Heart left ventricle (tissue), 16 donors: Measurements from ENCODE around the gene ZBTB3. TPM values are rescaled to one million over a fixed set of nuclear protein-coding genes. Genes with fewer than 3 reads are reported as not detected.
A peak's percentile ranks its signal among the peaks of the same experiment; 100 is the strongest.
"Not testable (repeated sequence)": the region's sequence is repeated elsewhere in the genome, so short reads cannot be mapped to it uniquely, and the experiment has no call there.

Source experiments
- ATAC-seq, 4 donors: fragments of 200-7000 bp; cut with Tn5 transposase; one replicate each; pipeline ENCODE4 v1.9.1; 2020 to 2022; ENCODE audit warnings: moderate library complexity in 4 of 4, mild to moderate bottlenecking in 3 of 4, moderate number of reproducible peaks in 1 of 4
- DNase-seq, 5 donors: peaks; one replicate each; pipeline ENCODE4 v3.0.0-alpha.2; 2020
- H3K27ac ChIP-seq, 12 donors: fragments of 200-600 bp; sonication (generic) in 4 of 12; one replicate each; pipeline versions ENCODE4 v1.5.0 to v1.8.0; 2016 to 2022; ENCODE audit warnings: mild to moderate bottlenecking in 2 of 12
- H3K27me3 ChIP-seq, 9 donors: fragments of 200-600 bp; sonication (generic) in 2 of 9; one replicate each; pipeline versions ENCODE4 v1.5.1 to v1.8.0; 2016 to 2022; ENCODE audit warnings: mild to moderate bottlenecking in 3 of 9
- H3K36me3 ChIP-seq, 9 donors: fragments of 200-600 bp; sonication (generic) in 2 of 9; one replicate each; pipeline versions ENCODE4 v1.5.0 to v1.8.0; 2018 to 2022; ENCODE audit warnings: mild to moderate bottlenecking in 2 of 9
- H3K4me1 ChIP-seq, 12 donors: fragments of 200-600 bp; sonication (generic) in 4 of 12; one replicate each; pipeline versions ENCODE4 v1.5.0 to v1.8.0; 2016 to 2022; ENCODE audit warnings: mild to moderate bottlenecking in 3 of 12
- H3K4me3 ChIP-seq, 12 donors: fragments of 200-600 bp; sonication (generic) in 4 of 12; one replicate each; pipeline versions ENCODE4 v1.5.0 to v1.8.0; 2017 to 2022; ENCODE audit warnings: mild to moderate bottlenecking in 9 of 12, moderate library complexity in 4 of 12
- H3K9me3 ChIP-seq, 12 donors: fragments of 200-600 bp; sonication (generic) in 4 of 12; one replicate each; pipeline versions ENCODE4 v1.5.0 to v1.8.0; 2016 to 2022; ENCODE audit warnings: mild to moderate bottlenecking in 1 of 12
- CTCF ChIP-seq, 12 donors: fragments of 200-600 bp; sonication (generic) in 4 of 12; IDR thresholded peaks; one replicate each; pipeline versions ENCODE4 v1.5.0 to v1.8.0; 2018 to 2022; ENCODE audit warnings: antibody characterized with exemption in 12 of 12, mild to moderate bottlenecking in 5 of 12
- POLR2A ChIP-seq, 2 donors: fragments of 450-650 bp; IDR thresholded peaks; one replicate each; pipeline ENCODE4 v1.6.1; 2017; ENCODE audit warnings: antibody characterized with exemption in 2 of 2, mild to moderate bottlenecking in 2 of 2, moderate library complexity in 2 of 2
- WGBS, 4 donors: extraction: QIAGEN DNeasy Blood & Tissue Kit in 2 of 4; methylation state at CpG; one replicate each; pipeline versions ENCODE4 v1.1.5 to v1.1.7; 2013 to 2018; 5-methylcytosine and 5-hydroxymethylcytosine counted together
- intact Hi-C, 10 donors: fragments of 100-400 bp; cut with DNase I; formaldehyde crosslinking; loops; one replicate each; pipeline versions ENCODE4 v1.11.1 to v1.14.2; 2022
- microRNA-seq, 4 donors: library from miRNA; unstranded; fragments of <30 nt; microRNA quantifications; one replicate each; pipeline versions ENCODE4 to v1.2.0, GENCODE V29; 2017 to 2020
- polyA plus RNA-seq, 2 donors: library from polyadenylated mRNA; stranded (reverse); fragments of 200-250 nt; gene quantifications; one replicate each; pipeline ENCODE4 v1.2.3, GENCODE V29; 2013
- total RNA-seq, 9 donors: library from RNA; depleted of rRNA in 2 of 9; stranded (reverse); fragments of >200 nt in 2 of 9; fragmentation: NEBNext Ultra II Directional in 3 of 9; extraction: Animal tissue kit (Norgen Biotek cat#: 25700) in 3 of 9; gene quantifications; one replicate each; pipeline versions ENCODE4 v1.1.0 to v1.2.4, GENCODE V29; 2016 to 2023
- donor health status: ischemic (EF 13 %, LVEDD 7.1; RV severe dilation, severe dysfunction).
- donor health status: healthy with polysubstance abuse.
- donor health status: DM: no; HTN: yes; CAD: no.
- donor health status: DM: no; HTN: no; CAD: no.
- donor health status: ischemic (EF 25% LVEDD 6.9; RV normal size, moderate dysfunction).
- donor health status: ischemic (EF 25% LVEDD 5.7; RV mildly dilated, moderate dysfunction).
- donor health status: healthy.
- donor health status: DM: yes; HTN: yes; CAD: no.
- donor health status: ischemic (EF 35%, LVEDD 5.7; RV mildly dilated, moderate dysfunction).
- donor health status: nonischemic (EF 11% LVEDD 7.7; RV severe dilation, severe dysfunction).
- donor health status: DM: yes; HTN: yes; CAD: no.
- donor health status: PGD.
- donor health status: ischemic (EF 29% LVEDD 5.4; RV normal size, mild dysfunction).
- donor health status: nonischemic (EF 23%, LVEDD 6.1; RV moderate dilation, normal function).

Gene ZBTB3
- total and polyA plus RNA-seq, 11 donors, result 3.5 to 16.6 (median 9.6) TPM

- Histone ChIP-seq H3K4me1 (peaks cover 0 to 61% (median 34%) of the 10 kb centered on the region in 12 donors), H3K27me3 (no peaks in the 10 kb centered on the region), H3K9me3 (no peaks in the 10 kb centered on the region), H3K27ac (peak overlapping the region; percentile 71 to 95 (median 88)), H3K36me3 (peaks cover 0 to 34% (median 18%) of the 10 kb centered on the region in 9 donors), H3K4me3 (peak overlapping the region; percentile 63 to 89 (median 78))
- TF ChIP-seq CTCF (IDR thresholded peaks at IDR 0.05), result no peak
- peak in 1 of 2 donors; percentile 60 for TF ChIP-seq POLR2A (IDR thresholded peaks at IDR 0.05)
- ATAC-seq (peak; percentile 65 to 90 (median 86)), DNase-seq (peak; percentile 94 to 98 (median 96))
- WGBS, 4 donors, result 1 to 12% (median 3%) methylated on average over 29 to 73 of the region's 73 CpGs
- intact Hi-C loops, result loop anchor here in 2 of 10 donors (2.0 to 5.0 kb wide), 3 partner anchors 23 to 39 kb away; partner anchors contain the start of genes C11orf98 (in 1 of the 2), CSKMT (in 1 of the 2), LBHD1 (in 1 of the 2) and UQCC3 (in 1 of the 2)
These were observed 47.8 kb downstream of the ZBTB3 start for GRCh38 chr11:62705880-62706849.

DNA sequence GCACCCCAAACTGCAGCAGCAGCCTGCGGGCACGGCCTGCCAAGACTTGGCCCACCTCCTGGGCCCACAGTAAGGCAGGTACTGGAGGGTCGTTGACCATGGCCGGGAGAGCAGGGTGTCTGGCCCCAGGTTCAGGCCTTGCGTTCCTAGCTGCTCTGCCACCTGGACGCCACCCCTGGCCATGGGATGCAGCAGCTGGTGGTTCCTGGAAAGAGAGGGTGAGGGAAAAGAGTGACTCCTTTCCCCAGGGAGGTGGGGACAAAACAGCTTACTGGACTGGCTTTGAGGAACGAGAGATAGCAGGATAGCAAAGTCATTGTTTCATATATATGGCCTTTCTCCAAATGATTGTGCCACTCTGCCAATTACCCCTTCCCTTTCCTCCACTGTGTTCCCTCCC is 48.5 kb downstream of the ZBTB3 start:
- WGBS, 4 donors, result 43 to 58% (median 51%) methylated on average over 7 of the region's 7 CpGs
- DNase-seq (no peak), ATAC-seq (no peak)
- Histone ChIP-seq H3K27me3 (no peaks in the 10 kb centered on the region), H3K4me1 (peaks cover 0 to 56% (median 31%) of the 10 kb centered on the region in 12 donors), H3K4me3 (peak overlapping the region; percentile 63 to 89 (median 78)), H3K27ac (peak overlapping the region; percentile 2 to 95 (median 87)), H3K9me3 (no peaks in the 10 kb centered on the region), H3K36me3 (peaks cover 0 to 34% (median 18%) of the 10 kb centered on the region in 9 donors)
- intact Hi-C loops, result loop anchor here in 2 of 10 donors (2.0 to 5.0 kb wide), 3 partner anchors 23 to 38 kb away; partner anchors contain the start of genes C11orf98 (in 1 of the 2), CSKMT (in 1 of the 2), LBHD1 (in 1 of the 2) and UQCC3 (in 1 of the 2)
- TF ChIP-seq POLR2A (IDR thresholded peaks at IDR 0.05) (no peak), CTCF (IDR thresholded peaks at IDR 0.05) (no peak)

GRCh38 chr11:62703921-62704320 is 50.0 kb downstream of the ZBTB3 start:
- not testable (repeated sequence) for H3K9me3 ChIP-seq, ATAC-seq, H3K27me3 ChIP-seq, H3K27ac ChIP-seq, H3K4me3 ChIP-seq, DNase-seq
- intact Hi-C loops, result loop anchor here in 1 of 10 donors (2.0 kb wide), 1 partner anchor 21 kb away; no protein-coding TSS in a partner anchor
- 85 to 99% (median 94%) methylated on average over 4 of the region's 4 CpGs for WGBS, 4 donors
- Histone ChIP-seq H3K4me1 (peaks cover 0 to 46% (median 24%) of the 10 kb centered on the region in 12 donors), H3K36me3 (peaks cover 0 to 37% (median 19%) of the 10 kb centered on the region in 9 donors)

GRCh38 chr11:62702246-62702645 is 51.7 kb downstream of the ZBTB3 start:
- no peak for ATAC-seq
- Histone ChIP-seq H3K36me3 (peaks cover 0 to 46% (median 19%) of the 10 kb centered on the region in 9 donors), H3K27ac (peak overlapping the region in 1 of 12 donors; percentile 51), H3K4me3 (no peak overlapping the region), H3K9me3 (no peaks in the 10 kb centered on the region), H3K4me1 (peaks cover 0 to 31% (median 15%) of the 10 kb centered on the region in 12 donors), H3K27me3 (no peaks in the 10 kb centered on the region)
- DNase-seq, result no peak
- WGBS, 4 donors, result 91 to 96% (median 94%) methylated on average over 11 of the region's 11 CpGs
- TF ChIP-seq CTCF (IDR thresholded peaks at IDR 0.05) (no peak), POLR2A (IDR thresholded peaks at IDR 0.05) (no peak)
- intact Hi-C loops, result no loop called here

Small RNA genes within 50 kb of the gene (microRNA-seq; reads per million reads assigned to microRNA genes)
- gene MIR6514 (0.77 to 4.3 (median 2.2) reads per million in 4 donors), gene MIR6748 (0 to 0.41 (median 0.10) reads per million in 4 donors)

Other genes starting within 250 kb of the ZBTB3 start
- gene AHNAK, start 207.4 kb downstream of the ZBTB3 start, total RNA-seq, result 100 to 1,000 TPM; 251 to 861 (median 409) TPM
- gene AHNAK, start 207.4 kb downstream of the ZBTB3 start, polyA plus RNA-seq, result 100 to 1,000 TPM in 1 of 2 donors, 10 to 100 TPM in 1; 84.4 to 251 TPM
- gene EEF1G, start 180.3 kb downstream of the ZBTB3 start, total RNA-seq, result 1,000 to 10,000 TPM in 3 of 9 donors, 100 to 1,000 TPM in 6; 799 to 1,135 (median 929) TPM
- 1,000 to 10,000 TPM in 1 of 2 donors, 100 to 1,000 TPM in 1; 549 to 1,190 TPM for gene EEF1G, start 180.3 kb downstream of the ZBTB3 start, polyA plus RNA-seq
- gene TUT1, start 162.6 kb downstream of the ZBTB3 start, total RNA-seq, result 10 to 100 TPM in 7 of 9 donors, 1 to 10 TPM in 2; 6.3 to 16.3 (median 11.3) TPM
- 10 to 100 TPM in 1 of 2 donors, 1 to 10 TPM in 1; 8.5 to 12.2 TPM for gene TUT1, start 162.6 kb downstream of the ZBTB3 start, polyA plus RNA-seq
- gene MTA2, start 152.3 kb downstream of the ZBTB3 start, total RNA-seq, result 10 to 100 TPM; 24.1 to 55.3 (median 33.7) TPM
- 10 to 100 TPM; 18.4 to 40.3 TPM for gene MTA2, start 152.3 kb downstream of the ZBTB3 start, polyA plus RNA-seq
- 10 to 100 TPM in 8 of 9 donors, 1 to 10 TPM in 1; 8.8 to 40.9 (median 16.2) TPM for gene EML3, start 141.4 kb downstream of the ZBTB3 start, total RNA-seq
- gene EML3, start 141.4 kb downstream of the ZBTB3 start, polyA plus RNA-seq, result 10 to 100 TPM; 14.7 to 15.3 TPM
- 1 to 10 TPM; 1.5 to 5.8 (median 2.1) TPM for gene ROM1, start 140.9 kb downstream of the ZBTB3 start, total RNA-seq
- 1 to 10 TPM; 2.9 to 5.3 TPM for gene ROM1, start 140.9 kb downstream of the ZBTB3 start, polyA plus RNA-seq
- 10 to 100 TPM in 7 of 9 donors, 1 to 10 TPM in 2; 9.2 to 20.5 (median 12.3) TPM for gene B3GAT3, start 132.2 kb downstream of the ZBTB3 start, total RNA-seq
- 10 to 100 TPM; 19.1 to 38.1 TPM for gene B3GAT3, start 132.2 kb downstream of the ZBTB3 start, polyA plus RNA-seq
- gene GANAB, start 107.5 kb downstream of the ZBTB3 start, total RNA-seq, result 100 to 1,000 TPM in 4 of 9 donors, 10 to 100 TPM in 5; 64.4 to 182 (median 99.1) TPM
- gene GANAB, start 107.5 kb downstream of the ZBTB3 start, polyA plus RNA-seq, result 100 to 1,000 TPM in 1 of 2 donors, 10 to 100 TPM in 1; 49.3 to 113 TPM
- 10 to 100 TPM in 7 of 9 donors, 1 to 10 TPM in 2; 9.1 to 23.2 (median 11.5) TPM for gene INTS5, start 100.9 kb downstream of the ZBTB3 start, total RNA-seq
- 10 to 100 TPM in 1 of 2 donors, 1 to 10 TPM in 1; 3.3 to 15.5 TPM for gene INTS5, start 100.9 kb downstream of the ZBTB3 start, polyA plus RNA-seq
- gene C11orf98, start 89.0 kb downstream of the ZBTB3 start, total RNA-seq, result 10 to 100 TPM; 24.0 to 56.2 (median 28.5) TPM
- gene C11orf98, start 89.0 kb downstream of the ZBTB3 start, polyA plus RNA-seq, result 100 to 1,000 TPM in 1 of 2 donors, 10 to 100 TPM in 1; 75.1 to 191 TPM
- gene CSKMT, start 88.8 kb downstream of the ZBTB3 start, total RNA-seq, result 1 to 10 TPM in 7 of 9 donors, under 1 TPM in 2; 0.38 to 8.7 (median 4.2) TPM
- gene CSKMT, start 88.8 kb downstream of the ZBTB3 start, polyA plus RNA-seq, result 1 to 10 TPM; 4.4 to 6.6 TPM
- 1 to 10 TPM; 5.3 to 8.8 (median 5.9) TPM for gene UQCC3, start 82.5 kb downstream of the ZBTB3 start, total RNA-seq
- 10 to 100 TPM; 11.5 to 15.8 TPM for gene UQCC3, start 82.5 kb downstream of the ZBTB3 start, polyA plus RNA-seq
- gene LBHD1, start 81.9 kb downstream of the ZBTB3 start, total RNA-seq, result 1 to 10 TPM; 1.8 to 6.3 (median 2.9) TPM
- 1 to 10 TPM; 1.4 to 1.8 TPM for gene LBHD1, start 81.9 kb downstream of the ZBTB3 start, polyA plus RNA-seq
- 100 to 1,000 TPM in 1 of 9 donors, 10 to 100 TPM in 8; 69.2 to 116 (median 83.1) TPM for gene UBXN1, start 75.1 kb downstream of the ZBTB3 start, total RNA-seq
- gene UBXN1, start 75.1 kb downstream of the ZBTB3 start, polyA plus RNA-seq, result 100 to 1,000 TPM in 1 of 2 donors, 10 to 100 TPM in 1; 88.7 to 188 TPM
- gene LRRN4CL, start 64.6 kb downstream of the ZBTB3 start, total RNA-seq, result 1 to 10 TPM in 8 of 9 donors, under 1 TPM in 1; 0.63 to 8.6 (median 2.7) TPM
- gene LRRN4CL, start 64.6 kb downstream of the ZBTB3 start, polyA plus RNA-seq, result 1 to 10 TPM; 1.3 to 1.9 TPM
- 10 to 100 TPM; 13.3 to 30.1 (median 20.0) TPM for gene BSCL2, start 46.7 kb downstream of the ZBTB3 start, total RNA-seq
- gene BSCL2, start 46.7 kb downstream of the ZBTB3 start, polyA plus RNA-seq, result 10 to 100 TPM; 23.1 to 39.4 TPM
- under 1 TPM in 4 of 9 donors, not detected in 5; 0.27 to 0.55 (median 0.32) TPM for gene GNG3, start 46.5 kb downstream of the ZBTB3 start, total RNA-seq
- gene GNG3, start 46.5 kb downstream of the ZBTB3 start, polyA plus RNA-seq, result under 1 TPM in 1 of 2 donors, not detected in 1; 0.14 TPM
- 10 to 100 TPM in 8 of 9 donors, 1 to 10 TPM in 1; 9.6 to 39.5 (median 32.6) TPM for gene HNRNPUL2, start 26.7 kb downstream of the ZBTB3 start, total RNA-seq
- 10 to 100 TPM; 32.7 to 35.2 TPM for gene HNRNPUL2, start 26.7 kb downstream of the ZBTB3 start, polyA plus RNA-seq
- 10 to 100 TPM in 7 of 9 donors, 1 to 10 TPM in 2; 7.4 to 23.5 (median 12.1) TPM for gene TTC9C, start 25.7 kb downstream of the ZBTB3 start, total RNA-seq
- 10 to 100 TPM; 13.9 to 20.0 TPM for gene TTC9C, start 25.7 kb downstream of the ZBTB3 start, polyA plus RNA-seq
- gene POLR2G, start 7.4 kb upstream of the ZBTB3 start, total RNA-seq, result 10 to 100 TPM; 32.6 to 61.2 (median 43.8) TPM
- gene POLR2G, start 7.4 kb upstream of the ZBTB3 start, polyA plus RNA-seq, result 100 to 1,000 TPM in 1 of 2 donors, 10 to 100 TPM in 1; 43.6 to 106 TPM
- gene TAF6L, start 17.2 kb upstream of the ZBTB3 start, total RNA-seq, result 10 to 100 TPM in 3 of 9 donors, 1 to 10 TPM in 6; 7.1 to 19.5 (median 9.3) TPM
- gene TAF6L, start 17.2 kb upstream of the ZBTB3 start, polyA plus RNA-seq, result 10 to 100 TPM; 12.7 to 12.9 TPM
- gene TMEM179B, start 33.2 kb upstream of the ZBTB3 start, total RNA-seq, result 10 to 100 TPM; 14.7 to 46.0 (median 19.4) TPM
- 10 to 100 TPM; 23.8 to 47.3 TPM for gene TMEM179B, start 33.2 kb upstream of the ZBTB3 start, polyA plus RNA-seq
- gene TMEM223, start 37.8 kb upstream of the ZBTB3 start, total RNA-seq, result 10 to 100 TPM; 19.0 to 52.3 (median 25.9) TPM
- 10 to 100 TPM; 26.3 to 55.6 TPM for gene TMEM223, start 37.8 kb upstream of the ZBTB3 start, polyA plus RNA-seq
- gene NXF1, start 51.3 kb upstream of the ZBTB3 start, total RNA-seq, result 10 to 100 TPM; 28.5 to 51.7 (median 34.1) TPM
- 10 to 100 TPM; 40.7 to 63.4 TPM for gene NXF1, start 51.3 kb upstream of the ZBTB3 start, polyA plus RNA-seq
- gene STX5, start 77.9 kb upstream of the ZBTB3 start, total RNA-seq, result 10 to 100 TPM; 16.2 to 26.8 (median 18.9) TPM
- gene STX5, start 77.9 kb upstream of the ZBTB3 start, polyA plus RNA-seq, result 10 to 100 TPM in 1 of 2 donors, 1 to 10 TPM in 1; 8.6 to 36.1 TPM
- not detected for gene TEX54, start 78.7 kb upstream of the ZBTB3 start, total RNA-seq
- not detected for gene TEX54, start 78.7 kb upstream of the ZBTB3 start, polyA plus RNA-seq
- 10 to 100 TPM; 19.2 to 36.6 (median 24.8) TPM for gene WDR74, start 85.4 kb upstream of the ZBTB3 start, total RNA-seq
- 10 to 100 TPM; 28.7 to 70.6 TPM for gene WDR74, start 85.4 kb upstream of the ZBTB3 start, polyA plus RNA-seq
- 10 to 100 TPM; 26.6 to 76.0 (median 59.1) TPM for gene SLC3A2, start 126.7 kb upstream of the ZBTB3 start, total RNA-seq
- 100 to 1,000 TPM in 1 of 2 donors, 10 to 100 TPM in 1; 27.1 to 103 TPM for gene SLC3A2, start 126.7 kb upstream of the ZBTB3 start, polyA plus RNA-seq
- gene CHRM1, start 167.2 kb upstream of the ZBTB3 start, total RNA-seq, result under 1 TPM in 2 of 9 donors, not detected in 7; 0.08 to 0.31 TPM
- gene CHRM1, start 167.2 kb upstream of the ZBTB3 start, polyA plus RNA-seq, result not detected
- gene SLC22A6, start 230.8 kb upstream of the ZBTB3 start, total RNA-seq, result not detected
- not detected for gene SLC22A6, start 230.8 kb upstream of the ZBTB3 start, polyA plus RNA-seq